HEK293 (cell line): ENCODE data around the gene SUPT5H.

Experiments used
- BCL11A ChIP-seq: fragments of 450-650 bp; formaldehyde crosslinking; IDR thresholded peaks from 2 replicates; pipeline ENCODE4 v1.5.1; 2016; ENCODE audit warnings: low read depth, missing biosample characterization, missing genetic modification characterization
- GFI1B ChIP-seq: fragments of 450-650 bp; formaldehyde crosslinking; IDR thresholded peaks from 2 replicates; pipeline ENCODE4 v1.5.1; 2016; ENCODE audit warnings: missing biosample characterization, missing genetic modification characterization
- GLI4 ChIP-seq: fragments of 450-650 bp; formaldehyde crosslinking; IDR thresholded peaks from 2 replicates; pipeline ENCODE4 v1.5.1; 2016; ENCODE audit warnings: missing biosample characterization, missing genetic modification characterization
- GLIS1 ChIP-seq: fragments of 450-650 bp; formaldehyde crosslinking; IDR thresholded peaks from 2 replicates; pipeline ENCODE4 v1.5.1; 2016; ENCODE audit warnings: missing biosample characterization, missing genetic modification characterization
- GLIS2 ChIP-seq: fragments of 450-650 bp; formaldehyde crosslinking; IDR thresholded peaks from 2 replicates; pipeline ENCODE4 v1.5.1; 2016; ENCODE audit warnings: missing biosample characterization, missing genetic modification characterization
- SP2 ChIP-seq: fragments of 450-650 bp; formaldehyde crosslinking; IDR thresholded peaks from 2 replicates; pipeline ENCODE4 v1.5.1; 2016; ENCODE audit warnings: missing biosample characterization, missing genetic modification characterization
- SP3 ChIP-seq: fragments of 450-650 bp; formaldehyde crosslinking; IDR thresholded peaks from 2 replicates; pipeline ENCODE4 v1.5.1; 2016; ENCODE audit warnings: missing biosample characterization, missing genetic modification characterization
- SP7 ChIP-seq: fragments of 450-650 bp; formaldehyde crosslinking; IDR thresholded peaks from 2 replicates; pipeline ENCODE4 v1.5.1; 2016; ENCODE audit warnings: missing biosample characterization, missing genetic modification characterization
- ZBTB1 ChIP-seq: fragments of 450-650 bp; formaldehyde crosslinking; IDR thresholded peaks from 2 replicates; pipeline ENCODE4 v1.5.1; 2016; ENCODE audit warnings: missing biosample characterization, missing genetic modification characterization
- ZFP69B ChIP-seq: fragments of 450-650 bp; formaldehyde crosslinking; IDR thresholded peaks from 2 replicates; pipeline ENCODE4 v1.5.1; 2016; ENCODE audit warnings: missing biosample characterization, missing genetic modification characterization
- ZNF10 ChIP-seq: fragments of 450-650 bp; formaldehyde crosslinking; IDR thresholded peaks from 2 replicates; pipeline ENCODE4 v1.5.1; 2017; ENCODE audit warnings: missing biosample characterization, missing genetic modification characterization
- ZNF114 ChIP-seq: fragments of 450-650 bp; formaldehyde crosslinking; IDR thresholded peaks from 2 replicates; pipeline ENCODE4 v1.5.0; 2017; ENCODE audit warnings: missing biosample characterization, missing genetic modification characterization
- ZNF155 ChIP-seq: fragments of 450-650 bp; formaldehyde crosslinking; IDR thresholded peaks from 2 replicates; pipeline ENCODE4 v1.5.1; 2016; ENCODE audit warnings: missing biosample characterization, missing genetic modification characterization
- ZNF24 ChIP-seq: fragments of 450-650 bp; formaldehyde crosslinking; IDR thresholded peaks from 2 replicates; pipeline ENCODE4 v1.5.1; 2016; ENCODE audit warnings: missing biosample characterization, missing genetic modification characterization
- ZNF324 ChIP-seq: fragments of 450-650 bp; formaldehyde crosslinking; IDR thresholded peaks from 2 replicates; pipeline ENCODE4 v1.5.1; 2016; ENCODE audit warnings: missing biosample characterization, missing genetic modification characterization
- ZNF335 ChIP-seq: fragments of 450-650 bp; formaldehyde crosslinking; conservative IDR thresholded peaks from 2 replicates; pipeline ENCODE4 v1.5.1; 2016; ENCODE audit warnings: missing biosample characterization, missing genetic modification characterization
- ZNF394 ChIP-seq: fragments of 450-650 bp; formaldehyde crosslinking; IDR thresholded peaks from 2 replicates; pipeline ENCODE4 v1.5.1; 2016; ENCODE audit warnings: missing biosample characterization, missing genetic modification characterization, mild to moderate bottlenecking, moderate library complexity, borderline replicate concordance
- ZNF558 ChIP-seq: fragments of 450-650 bp; formaldehyde crosslinking; IDR thresholded peaks from 2 replicates; pipeline ENCODE4 v1.5.1; 2016; ENCODE audit warnings: missing biosample characterization, missing genetic modification characterization
- ZNF571 ChIP-seq: fragments of 450-650 bp; formaldehyde crosslinking; IDR thresholded peaks from 2 replicates; pipeline ENCODE4 v1.5.0; 2017; ENCODE audit warnings: missing biosample characterization, missing genetic modification characterization
- ZNF629 ChIP-seq: fragments of 450-650 bp; formaldehyde crosslinking; IDR thresholded peaks from 2 replicates; pipeline ENCODE4 v1.5.1; 2017; ENCODE audit warnings: missing biosample characterization, missing genetic modification characterization
- ZNF660 ChIP-seq: fragments of 450-650 bp; IDR thresholded peaks from 2 replicates; pipeline ENCODE4 v1.5.1; 2018; ENCODE audit warnings: missing biosample characterization, mild to moderate bottlenecking, missing genetic modification characterization
- ZNF768 ChIP-seq: fragments of 450-650 bp; formaldehyde crosslinking; IDR thresholded peaks from 2 replicates; pipeline ENCODE4 v1.5.1; 2018; ENCODE audit warnings: missing biosample characterization, mild to moderate bottlenecking, missing genetic modification characterization
- ZSCAN23 ChIP-seq: fragments of 450-650 bp; formaldehyde crosslinking; IDR thresholded peaks from 2 replicates; pipeline ENCODE4 v1.5.1; 2016; ENCODE audit warnings: missing biosample characterization, missing genetic modification characterization
- TF ChIP-seq, protein P1 (sequence below): fragments of 450-650 bp; formaldehyde crosslinking; IDR thresholded peaks from 2 replicates; pipeline ENCODE4 v1.5.1; 2016; ENCODE audit warnings: missing biosample characterization, missing genetic modification characterization, borderline replicate concordance
- TF ChIP-seq, protein P2 (sequence below): fragments of 450-650 bp; formaldehyde crosslinking; IDR thresholded peaks from 2 replicates; pipeline ENCODE4 v1.5.1; 2017; ENCODE audit warnings: missing biosample characterization, missing genetic modification characterization
- TF ChIP-seq, protein P3 (sequence below): fragments of 450-650 bp; IDR thresholded peaks from 2 replicates; pipeline ENCODE4 v1.5.1; 2018; ENCODE audit warnings: missing biosample characterization, mild to moderate bottlenecking, missing genetic modification characterization
- TF ChIP-seq, protein P4 (sequence below): fragments of 450-650 bp; formaldehyde crosslinking; IDR thresholded peaks from 2 replicates; pipeline ENCODE4 v1.5.1; 2016; ENCODE audit warnings: missing biosample characterization, missing genetic modification characterization
- TF ChIP-seq, protein P5 (sequence below): fragments of 450-650 bp; formaldehyde crosslinking; IDR thresholded peaks from 2 replicates; pipeline ENCODE4 v1.5.1; 2016; ENCODE audit warnings: missing biosample characterization, missing genetic modification characterization
- TF ChIP-seq, protein P6 (sequence below): fragments of 450-650 bp; formaldehyde crosslinking; IDR thresholded peaks from 2 replicates; pipeline ENCODE4 v1.5.1; 2017; ENCODE audit warnings: missing biosample characterization, mild to moderate bottlenecking, missing genetic modification characterization, moderate library complexity

SUPT5H gene

DNA sequence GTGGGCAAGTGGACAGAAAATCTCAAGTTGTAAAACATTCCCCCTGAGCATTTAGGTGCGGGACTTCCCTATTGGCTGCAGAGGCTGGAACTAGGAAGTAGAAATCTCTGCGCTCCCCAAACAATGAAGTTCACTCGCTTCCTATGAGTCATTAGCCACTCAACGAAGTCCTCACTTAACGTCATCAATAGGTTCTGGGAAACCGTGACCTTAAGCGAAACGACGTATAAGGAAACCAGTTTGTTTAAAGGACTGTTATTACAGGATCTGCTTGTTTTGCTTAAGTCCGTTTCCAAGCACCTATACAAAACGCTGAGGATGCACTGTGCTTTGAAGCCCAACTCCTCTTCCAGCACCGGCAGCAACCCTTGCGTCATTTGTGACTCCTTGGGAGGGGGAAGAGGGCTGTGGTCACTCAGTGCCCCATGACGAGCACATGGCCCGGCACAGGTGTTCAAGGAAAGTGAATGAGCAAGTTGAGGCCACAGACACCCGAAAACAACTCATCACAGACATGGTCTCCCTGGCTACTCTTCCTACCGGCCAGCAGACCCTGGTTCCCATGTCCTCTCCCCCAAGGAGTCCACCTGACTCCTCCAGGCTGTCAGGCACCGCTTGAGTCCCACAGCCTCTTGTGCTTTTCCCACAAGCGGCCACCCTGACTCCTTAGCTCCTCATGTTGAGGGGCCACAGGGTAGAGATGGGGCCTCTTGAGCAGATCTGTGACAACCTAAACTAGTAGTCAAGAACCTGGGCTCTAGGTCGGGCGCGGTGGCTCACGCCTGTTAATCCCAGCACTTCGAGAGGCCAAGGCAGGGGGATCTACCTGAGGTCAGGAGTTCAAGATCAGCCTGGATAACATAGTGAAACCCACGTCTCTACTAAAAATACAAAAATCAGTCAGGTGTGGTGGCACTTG lies 14.4 kb upstream of the SUPT5H start (continued):
- TF ChIP-seq, protein P1, sequence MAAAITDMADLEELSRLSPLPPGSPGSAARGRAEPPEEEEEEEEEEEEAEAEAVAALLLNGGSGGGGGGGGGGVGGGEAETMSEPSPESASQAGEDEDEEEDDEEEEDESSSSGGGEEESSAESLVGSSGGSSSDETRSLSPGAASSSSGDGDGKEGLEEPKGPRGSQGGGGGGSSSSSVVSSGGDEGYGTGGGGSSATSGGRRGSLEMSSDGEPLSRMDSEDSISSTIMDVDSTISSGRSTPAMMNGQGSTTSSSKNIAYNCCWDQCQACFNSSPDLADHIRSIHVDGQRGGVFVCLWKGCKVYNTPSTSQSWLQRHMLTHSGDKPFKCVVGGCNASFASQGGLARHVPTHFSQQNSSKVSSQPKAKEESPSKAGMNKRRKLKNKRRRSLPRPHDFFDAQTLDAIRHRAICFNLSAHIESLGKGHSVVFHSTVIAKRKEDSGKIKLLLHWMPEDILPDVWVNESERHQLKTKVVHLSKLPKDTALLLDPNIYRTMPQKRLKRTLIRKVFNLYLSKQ, result no peak
- TF ChIP-seq ZSCAN23 (tag by site-specific recombination) (no peak), GLIS2 (tag by site-specific recombination) (peak; percentile 71), ZNF10 (peak; percentile 71), SP3 (0 out of 2 replicates have a peak, but pooled peaks have one; percentile 4), SP2 (tag by site-specific recombination) (peak; percentile 46), GLI4 (tag by site-specific recombination) (no peak), ZNF660 (tag by site-specific recombination) (peak; percentile 88), ZNF394 (tag by site-specific recombination) (peak; percentile 41; the same call in 1 of the 2 replicates), ZNF324 (peak; percentile 73), ZNF629 (tag by site-specific recombination) (peak; percentile 99), ZNF768 (0 out of 2 replicates have a peak, but pooled peaks have one; percentile 8), ZNF571 (no peak), ZNF155 (tag by site-specific recombination) (no peak), ZNF24 (tag by site-specific recombination) (peak; percentile 79; the same call in 1 of the 2 replicates), BCL11A (tag by site-specific recombination) (peak; percentile 94), ZFP69B (tag by site-specific recombination) (peak; percentile 62), ZNF558 (tag by site-specific recombination) (peak; percentile 63; the same call in 1 of the 2 replicates), ZNF335 (tag by site-specific recombination) (peak; percentile 36), ZBTB1 (tag by site-specific recombination) (no peak), ZNF114 (no peak), GFI1B (tag by site-specific recombination) (peak; percentile 92), SP7 (peak; percentile 85), GLIS1 (peak; percentile 65)
- TF ChIP-seq, protein P2, sequence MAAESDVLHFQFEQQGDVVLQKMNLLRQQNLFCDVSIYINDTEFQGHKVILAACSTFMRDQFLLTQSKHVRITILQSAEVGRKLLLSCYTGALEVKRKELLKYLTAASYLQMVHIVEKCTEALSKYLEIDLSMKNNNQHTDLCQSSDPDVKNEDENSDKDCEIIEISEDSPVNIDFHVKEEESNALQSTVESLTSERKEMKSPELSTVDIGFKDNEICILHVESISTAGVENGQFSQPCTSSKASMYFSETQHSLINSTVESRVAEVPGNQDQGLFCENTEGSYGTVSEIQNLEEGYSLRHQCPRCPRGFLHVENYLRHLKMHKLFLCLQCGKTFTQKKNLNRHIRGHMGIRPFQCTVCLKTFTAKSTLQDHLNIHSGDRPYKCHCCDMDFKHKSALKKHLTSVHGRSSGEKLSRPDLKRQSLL (tag by site-specific recombination), result peak; percentile 62; the same call in 1 of the 2 replicates
- TF ChIP-seq, protein P3, sequence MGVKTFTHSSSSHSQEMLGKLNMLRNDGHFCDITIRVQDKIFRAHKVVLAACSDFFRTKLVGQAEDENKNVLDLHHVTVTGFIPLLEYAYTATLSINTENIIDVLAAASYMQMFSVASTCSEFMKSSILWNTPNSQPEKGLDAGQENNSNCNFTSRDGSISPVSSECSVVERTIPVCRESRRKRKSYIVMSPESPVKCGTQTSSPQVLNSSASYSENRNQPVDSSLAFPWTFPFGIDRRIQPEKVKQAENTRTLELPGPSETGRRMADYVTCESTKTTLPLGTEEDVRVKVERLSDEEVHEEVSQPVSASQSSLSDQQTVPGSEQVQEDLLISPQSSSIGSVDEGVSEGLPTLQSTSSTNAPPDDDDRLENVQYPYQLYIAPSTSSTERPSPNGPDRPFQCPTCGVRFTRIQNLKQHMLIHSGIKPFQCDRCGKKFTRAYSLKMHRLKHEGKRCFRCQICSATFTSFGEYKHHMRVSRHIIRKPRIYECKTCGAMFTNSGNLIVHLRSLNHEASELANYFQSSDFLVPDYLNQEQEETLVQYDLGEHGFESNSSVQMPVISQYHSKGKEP (tag by site-specific recombination), result no peak
- TF ChIP-seq, protein P4, sequence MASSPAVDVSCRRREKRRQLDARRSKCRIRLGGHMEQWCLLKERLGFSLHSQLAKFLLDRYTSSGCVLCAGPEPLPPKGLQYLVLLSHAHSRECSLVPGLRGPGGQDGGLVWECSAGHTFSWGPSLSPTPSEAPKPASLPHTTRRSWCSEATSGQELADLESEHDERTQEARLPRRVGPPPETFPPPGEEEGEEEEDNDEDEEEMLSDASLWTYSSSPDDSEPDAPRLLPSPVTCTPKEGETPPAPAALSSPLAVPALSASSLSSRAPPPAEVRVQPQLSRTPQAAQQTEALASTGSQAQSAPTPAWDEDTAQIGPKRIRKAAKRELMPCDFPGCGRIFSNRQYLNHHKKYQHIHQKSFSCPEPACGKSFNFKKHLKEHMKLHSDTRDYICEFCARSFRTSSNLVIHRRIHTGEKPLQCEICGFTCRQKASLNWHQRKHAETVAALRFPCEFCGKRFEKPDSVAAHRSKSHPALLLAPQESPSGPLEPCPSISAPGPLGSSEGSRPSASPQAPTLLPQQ, result peak; percentile 75; the same call in 1 of the 2 replicates
- TF ChIP-seq, protein P5, sequence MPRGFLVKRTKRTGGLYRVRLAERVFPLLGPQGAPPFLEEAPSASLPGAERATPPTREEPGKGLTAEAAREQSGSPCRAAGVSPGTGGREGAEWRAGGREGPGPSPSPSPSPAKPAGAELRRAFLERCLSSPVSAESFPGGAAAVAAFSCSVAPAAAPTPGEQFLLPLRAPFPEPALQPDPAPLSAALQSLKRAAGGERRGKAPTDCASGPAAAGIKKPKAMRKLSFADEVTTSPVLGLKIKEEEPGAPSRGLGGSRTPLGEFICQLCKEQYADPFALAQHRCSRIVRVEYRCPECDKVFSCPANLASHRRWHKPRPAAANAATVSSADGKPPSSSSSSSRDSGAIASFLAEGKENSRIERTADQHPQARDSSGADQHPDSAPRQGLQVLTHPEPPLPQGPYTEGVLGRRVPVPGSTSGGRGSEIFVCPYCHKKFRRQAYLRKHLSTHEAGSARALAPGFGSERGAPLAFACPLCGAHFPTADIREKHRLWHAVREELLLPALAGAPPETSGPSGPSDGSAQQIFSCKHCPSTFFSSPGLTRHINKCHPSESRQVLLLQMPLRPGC (tag by site-specific recombination), result peak; percentile 56
- TF ChIP-seq, protein P6, sequence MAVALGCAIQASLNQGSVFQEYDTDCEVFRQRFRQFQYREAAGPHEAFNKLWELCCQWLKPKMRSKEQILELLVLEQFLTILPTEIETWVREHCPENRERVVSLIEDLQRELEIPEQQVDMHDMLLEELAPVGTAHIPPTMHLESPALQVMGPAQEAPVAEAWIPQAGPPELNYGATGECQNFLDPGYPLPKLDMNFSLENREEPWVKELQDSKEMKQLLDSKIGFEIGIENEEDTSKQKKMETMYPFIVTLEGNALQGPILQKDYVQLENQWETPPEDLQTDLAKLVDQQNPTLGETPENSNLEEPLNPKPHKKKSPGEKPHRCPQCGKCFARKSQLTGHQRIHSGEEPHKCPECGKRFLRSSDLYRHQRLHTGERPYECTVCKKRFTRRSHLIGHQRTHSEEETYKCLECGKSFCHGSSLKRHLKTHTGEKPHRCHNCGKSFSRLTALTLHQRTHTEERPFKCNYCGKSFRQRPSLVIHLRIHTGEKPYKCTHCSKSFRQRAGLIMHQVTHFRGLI (tag by site-specific recombination), result peak; percentile 93
